GM12878 (cell line): Measurements from ENCODE around the gene PDE1C.

Experiments
- CTCF ChIP-seq, 3 experiments: IDR thresholded peaks in 2 of 3; conservative IDR thresholded peaks in 1 of 3; 2 replicates each; pipeline ENCODE4 v1.5.1; 2011; ENCODE audit warnings: low read depth in 3 of 3, low read length in 3 of 3, mild to moderate bottlenecking in 3 of 3, control low read depth in 2 of 3, moderate library complexity in 2 of 3, inconsistent platforms in 1 of 3, mixed read lengths in 1 of 3; ENCODE audit not compliant: control insufficient read depth in 2 of 3, insufficient read depth in 1 of 3; ENCODE audit errors: extremely low read depth in 1 of 3
- ETV6 ChIP-seq, 2 experiments: fragments of 450-650 bp in 1 of 2; IDR thresholded peaks in 1 of 2; conservative IDR thresholded peaks in 1 of 2; 2 replicates each; pipeline ENCODE4 v1.6.1; 2014; ENCODE audit warnings: antibody characterized with exemption in 1 of 2, borderline replicate concordance in 1 of 2, low read depth in 1 of 2, mild to moderate bottlenecking in 1 of 2, moderate library complexity in 1 of 2
- MAX ChIP-seq: IDR thresholded peaks from 2 replicates; pipeline ENCODE4 v1.6.1; 2012; ENCODE audit warnings: low read depth, low read length, improper control_type of control experiment
- MXI1 ChIP-seq: fragments of 150-350 bp; IDR thresholded peaks from 2 replicates; pipeline ENCODE4 v1.6.1; 2011; ENCODE audit warnings: low read depth, mild to moderate bottlenecking, inconsistent platforms, low read length, improper control_type of control experiment
- NFIC ChIP-seq: IDR thresholded peaks from 2 replicates; pipeline ENCODE4 v1.6.1; 2012; ENCODE audit warnings: low read depth, mild to moderate bottlenecking, inconsistent platforms, low read length, moderate library complexity
- PAX8 ChIP-seq: fragments of 450-650 bp; IDR thresholded peaks from 2 replicates; pipeline ENCODE4 v1.6.1; 2017; ENCODE audit warnings: mild to moderate bottlenecking, moderate library complexity
- RCOR1 ChIP-seq: conservative IDR thresholded peaks from 2 replicates; pipeline ENCODE4 v1.6.1; 2012; ENCODE audit warnings: low read depth, low read length, improper control_type of control experiment
- SMC3 ChIP-seq: IDR thresholded peaks from 2 replicates; pipeline ENCODE4 v1.6.1; 2011; ENCODE audit warnings: low read length, improper control_type of control experiment, borderline replicate concordance
- ZZZ3 ChIP-seq: IDR thresholded peaks from 2 replicates; pipeline ENCODE4 v1.6.1; 2011; ENCODE audit warnings: low read depth; ENCODE audit not compliant: control insufficient read depth, insufficient read length
- TF ChIP-seq, protein P1 (sequence below): fragments of 450-650 bp; IDR thresholded peaks from 2 replicates; pipeline ENCODE4 v1.6.1; 2017; ENCODE audit warnings: antibody characterized with exemption, mild to moderate bottlenecking, moderate library complexity
- TF ChIP-seq, protein P2 (sequence below): fragments of 450-650 bp; IDR thresholded peaks from 2 replicates; pipeline ENCODE4 v1.6.1; 2018; ENCODE audit warnings: mild to moderate bottlenecking, low read depth, moderate library complexity; ENCODE audit not compliant: partially characterized antibody

DNA sequence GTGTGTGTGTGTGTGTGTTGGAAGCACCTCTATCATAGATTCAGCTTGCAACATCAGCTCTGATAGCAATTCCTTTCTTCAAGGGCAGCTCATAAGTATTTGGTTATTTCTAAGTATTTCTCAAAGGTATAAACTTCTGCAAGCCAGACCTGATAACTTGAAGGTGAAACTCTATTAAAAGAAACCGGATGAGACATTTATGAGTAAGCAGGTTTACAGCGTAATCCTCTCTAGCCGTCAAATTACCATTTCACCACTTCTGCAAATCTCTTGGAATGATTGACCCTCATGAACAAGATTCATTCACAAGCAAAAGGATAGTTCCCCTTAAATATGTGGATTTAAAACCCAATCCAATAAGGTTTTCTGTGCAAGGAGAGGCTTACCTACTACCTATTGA, 23.1 kb downstream of the PDE1C start:
- no peak for TF ChIP-seq MAX
- no peak for TF ChIP-seq CTCF (IDR thresholded peaks at IDR 0.05 in 2 of 3, conservative IDR thresholded peaks at IDR 0.05 in 1 of 3; ENCODE audit: control insufficient read depth in 2 of 3, extremely low read depth in 1 of 3, insufficient read depth in 1 of 3, low read depth in 3 of 3, low read length in 3 of 3)
- no peak for TF ChIP-seq NFIC
- no peak for TF ChIP-seq MXI1
- TF ChIP-seq, protein P1, sequence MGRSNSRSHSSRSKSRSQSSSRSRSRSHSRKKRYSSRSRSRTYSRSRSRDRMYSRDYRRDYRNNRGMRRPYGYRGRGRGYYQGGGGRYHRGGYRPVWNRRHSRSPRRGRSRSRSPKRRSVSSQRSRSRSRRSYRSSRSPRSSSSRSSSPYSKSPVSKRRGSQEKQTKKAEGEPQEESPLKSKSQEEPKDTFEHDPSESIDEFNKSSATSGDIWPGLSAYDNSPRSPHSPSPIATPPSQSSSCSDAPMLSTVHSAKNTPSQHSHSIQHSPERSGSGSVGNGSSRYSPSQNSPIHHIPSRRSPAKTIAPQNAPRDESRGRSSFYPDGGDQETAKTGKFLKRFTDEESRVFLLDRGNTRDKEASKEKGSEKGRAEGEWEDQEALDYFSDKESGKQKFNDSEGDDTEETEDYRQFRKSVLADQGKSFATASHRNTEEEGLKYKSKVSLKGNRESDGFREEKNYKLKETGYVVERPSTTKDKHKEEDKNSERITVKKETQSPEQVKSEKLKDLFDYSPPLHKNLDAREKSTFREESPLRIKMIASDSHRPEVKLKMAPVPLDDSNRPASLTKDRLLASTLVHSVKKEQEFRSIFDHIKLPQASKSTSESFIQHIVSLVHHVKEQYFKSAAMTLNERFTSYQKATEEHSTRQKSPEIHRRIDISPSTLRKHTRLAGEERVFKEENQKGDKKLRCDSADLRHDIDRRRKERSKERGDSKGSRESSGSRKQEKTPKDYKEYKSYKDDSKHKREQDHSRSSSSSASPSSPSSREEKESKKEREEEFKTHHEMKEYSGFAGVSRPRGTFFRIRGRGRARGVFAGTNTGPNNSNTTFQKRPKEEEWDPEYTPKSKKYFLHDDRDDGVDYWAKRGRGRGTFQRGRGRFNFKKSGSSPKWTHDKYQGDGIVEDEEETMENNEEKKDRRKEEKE, result no peak
- TF ChIP-seq ZZZ3, result no peak
- TF ChIP-seq, protein P2, sequence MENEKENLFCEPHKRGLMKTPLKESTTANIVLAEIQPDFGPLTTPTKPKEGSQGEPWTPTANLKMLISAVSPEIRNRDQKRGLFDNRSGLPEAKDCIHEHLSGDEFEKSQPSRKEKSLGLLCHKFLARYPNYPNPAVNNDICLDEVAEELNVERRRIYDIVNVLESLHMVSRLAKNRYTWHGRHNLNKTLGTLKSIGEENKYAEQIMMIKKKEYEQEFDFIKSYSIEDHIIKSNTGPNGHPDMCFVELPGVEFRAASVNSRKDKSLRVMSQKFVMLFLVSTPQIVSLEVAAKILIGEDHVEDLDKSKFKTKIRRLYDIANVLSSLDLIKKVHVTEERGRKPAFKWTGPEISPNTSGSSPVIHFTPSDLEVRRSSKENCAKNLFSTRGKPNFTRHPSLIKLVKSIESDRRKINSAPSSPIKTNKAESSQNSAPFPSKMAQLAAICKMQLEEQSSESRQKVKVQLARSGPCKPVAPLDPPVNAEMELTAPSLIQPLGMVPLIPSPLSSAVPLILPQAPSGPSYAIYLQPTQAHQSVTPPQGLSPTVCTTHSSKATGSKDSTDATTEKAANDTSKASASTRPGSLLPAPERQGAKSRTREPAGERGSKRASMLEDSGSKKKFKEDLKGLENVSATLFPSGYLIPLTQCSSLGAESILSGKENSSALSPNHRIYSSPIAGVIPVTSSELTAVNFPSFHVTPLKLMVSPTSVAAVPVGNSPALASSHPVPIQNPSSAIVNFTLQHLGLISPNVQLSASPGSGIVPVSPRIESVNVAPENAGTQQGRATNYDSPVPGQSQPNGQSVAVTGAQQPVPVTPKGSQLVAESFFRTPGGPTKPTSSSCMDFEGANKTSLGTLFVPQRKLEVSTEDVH, result no peak
- TF ChIP-seq SMC3, result no peak
- no peak for TF ChIP-seq PAX8
- no peak for TF ChIP-seq RCOR1
- no peak for TF ChIP-seq ETV6 (conservative IDR thresholded peaks at IDR 0.05 in 1 of 2, IDR thresholded peaks at IDR 0.05 in 1 of 2; ENCODE audit: borderline replicate concordance in 1 of 2, low read depth in 1 of 2)
